ENCODE measurements around the gene YIPF6. TPM values are rescaled to one million over a fixed set of nuclear protein-coding genes. Genes with fewer than 3 reads are reported as not detected.
"Not testable (repeated sequence)": the region's sequence is repeated elsewhere in the genome, so short reads cannot be mapped to it uniquely, and the experiment has no call there.

Gene YIPF6
- total RNA-seq, 2 donors from 2014 or later = 16.3 to 30.6 TPM

- H3K36me3 Mint-ChIP-seq = peaks cover 13 to 20% of the 10 kb centered on the region in 2 donors
- not testable (repeated sequence) for H3K27ac Mint-ChIP-seq, ATAC-seq
Measured at GRCh38 chrX:68559905-68560304, 61.1 kb downstream of the YIPF6 start.

GRCh38 chrX:68568136-68568535 lies 69.3 kb downstream of the YIPF6 start:
- H3K9me3 Mint-ChIP-seq = peaks cover 0 to 8% of the 10 kb centered on the region in 2 donors
- no peak overlapping the region for H3K27ac Mint-ChIP-seq
- DNase-seq (ENCODE audit: low spot score in 2 of 2) = peak in 1 of 2 donors; percentile 5
- peaks cover 13 to 14% of the 10 kb centered on the region in 2 donors for H3K36me3 Mint-ChIP-seq
- ATAC-seq = peak; percentile 70

More at GRCh38 chrX:68559905-68560304, 61.1 kb downstream of the YIPF6 start:
- not testable (repeated sequence) for H3K9me3 Mint-ChIP-seq; DNase-seq (ENCODE audit: low spot score in 2 of 2)

DNA sequence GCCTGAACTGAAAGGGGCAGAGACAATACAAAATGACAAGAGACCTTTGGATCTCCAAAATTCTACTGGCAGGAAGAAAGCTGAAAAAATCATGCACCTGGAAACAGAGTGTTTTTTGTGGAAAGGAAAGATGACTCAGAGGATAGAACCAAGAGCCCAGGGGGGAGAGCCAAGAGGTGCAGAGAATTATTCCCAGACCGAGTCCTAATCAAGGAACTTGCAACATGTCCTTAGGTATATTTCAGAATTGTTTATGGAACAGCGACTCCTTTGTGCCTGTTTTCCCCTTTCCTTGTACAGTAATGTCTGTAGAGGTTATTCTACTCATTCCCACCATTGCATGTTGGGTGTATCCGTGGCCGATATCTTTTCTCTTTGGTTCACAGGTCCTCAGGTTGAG lies 71.7 kb downstream of the YIPF6 start:
- no peak for DNase-seq (ENCODE audit: low spot score in 2 of 2)
- no peak overlapping the region for H3K27ac Mint-ChIP-seq
- ATAC-seq = no peak
- H3K9me3 Mint-ChIP-seq = peaks cover 0 to 3% of the 10 kb centered on the region in 2 donors
- peaks cover 7% of the 10 kb centered on the region in 2 donors for H3K36me3 Mint-ChIP-seq

DNA sequence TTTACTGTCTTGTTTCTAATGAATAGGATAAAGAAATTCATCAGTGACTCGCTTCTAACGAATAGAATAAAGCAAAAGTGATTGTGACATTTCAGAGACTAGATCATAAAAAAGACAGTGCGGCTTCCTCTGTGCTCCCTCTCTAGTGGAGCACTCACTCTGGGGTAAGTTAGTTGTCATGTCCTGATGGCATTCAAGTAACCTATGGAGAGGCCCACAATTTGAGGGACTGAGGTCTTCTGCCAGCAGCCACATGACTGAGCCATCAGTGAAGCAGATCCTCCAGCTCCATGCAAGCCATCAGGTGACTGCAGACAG lies 72.4 kb downstream of the YIPF6 start:
- DNase-seq (ENCODE audit: low spot score in 2 of 2) = peak in 1 of 2 donors; percentile 6
- no peak overlapping the region for H3K27ac Mint-ChIP-seq
- peaks cover 0 to 3% of the 10 kb centered on the region in 2 donors for H3K9me3 Mint-ChIP-seq
- H3K36me3 Mint-ChIP-seq = peaks cover 7% of the 10 kb centered on the region in 2 donors
- no peak for ATAC-seq

DNA sequence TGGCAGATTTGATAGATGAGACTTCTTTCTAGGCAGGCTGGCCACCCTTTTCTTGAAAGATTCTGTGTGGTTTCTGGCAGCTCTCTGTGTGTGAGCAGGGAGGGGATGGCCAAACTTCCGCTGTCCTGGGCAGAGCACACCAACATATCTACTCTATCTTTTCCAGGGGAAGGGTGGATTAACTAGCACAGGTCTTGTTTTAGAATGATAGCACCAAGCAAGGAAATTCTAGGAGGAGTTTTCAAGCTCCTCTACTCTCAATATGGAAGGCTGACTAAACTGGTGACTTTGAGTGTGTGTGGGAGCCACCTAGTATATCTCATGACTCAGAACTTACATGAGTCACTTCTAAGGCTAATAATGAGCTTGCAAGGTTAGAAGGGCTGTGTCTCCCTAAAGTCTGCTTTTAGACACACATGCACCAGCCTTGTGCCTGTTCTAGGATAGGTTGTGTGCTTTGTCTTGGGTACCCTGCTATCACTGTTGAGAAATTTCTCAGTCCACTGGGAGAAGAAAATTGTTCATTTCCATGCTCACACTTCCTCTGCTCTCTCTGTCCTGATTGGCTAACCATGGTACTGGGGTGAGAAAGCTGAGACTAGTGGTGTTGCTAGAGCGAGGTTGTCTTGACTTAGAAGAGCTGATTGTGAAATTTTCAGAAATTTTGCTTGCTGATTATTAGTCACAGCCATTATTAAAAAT lies 72.9 kb downstream of the YIPF6 start:
- ATAC-seq (peak; percentile 84 to 86), DNase-seq (ENCODE audit: low spot score in 2 of 2) (no peak)
- peaks cover 4% of the 10 kb centered on the region in 2 donors for H3K36me3 Mint-ChIP-seq
- peaks cover 0 to 3% of the 10 kb centered on the region in 2 donors for H3K9me3 Mint-ChIP-seq
- no peak overlapping the region for H3K27ac Mint-ChIP-seq

DNA sequence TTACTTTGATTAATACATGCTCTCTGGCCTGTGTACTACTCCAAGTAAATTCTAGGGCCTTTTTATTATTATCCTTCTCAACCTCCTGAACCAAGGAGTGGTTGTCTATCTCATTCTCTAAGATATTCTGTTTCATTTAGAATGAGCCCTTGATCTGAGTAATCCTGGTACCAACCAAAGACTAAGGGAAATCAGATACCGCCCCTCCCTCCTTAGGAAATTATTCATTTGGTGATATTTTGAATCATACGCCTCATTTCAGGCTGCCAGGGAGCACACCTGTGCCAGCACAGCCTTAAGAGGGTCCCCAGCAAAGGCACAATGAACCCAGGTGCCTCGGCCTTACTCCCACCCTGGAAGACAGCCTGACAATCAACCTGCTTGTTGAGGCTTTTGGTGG lies 75.4 kb downstream of the YIPF6 start:
- DNase-seq (ENCODE audit: low spot score in 2 of 2) (no peak), ATAC-seq (peak; percentile 42 to 83)
- Mint-ChIP-seq H3K36me3 (no peaks in the 10 kb centered on the region), H3K9me3 (peaks cover 0 to 5% of the 10 kb centered on the region in 2 donors), H3K27ac (peak overlapping the region in 1 of 2 donors; percentile 36)

DNA sequence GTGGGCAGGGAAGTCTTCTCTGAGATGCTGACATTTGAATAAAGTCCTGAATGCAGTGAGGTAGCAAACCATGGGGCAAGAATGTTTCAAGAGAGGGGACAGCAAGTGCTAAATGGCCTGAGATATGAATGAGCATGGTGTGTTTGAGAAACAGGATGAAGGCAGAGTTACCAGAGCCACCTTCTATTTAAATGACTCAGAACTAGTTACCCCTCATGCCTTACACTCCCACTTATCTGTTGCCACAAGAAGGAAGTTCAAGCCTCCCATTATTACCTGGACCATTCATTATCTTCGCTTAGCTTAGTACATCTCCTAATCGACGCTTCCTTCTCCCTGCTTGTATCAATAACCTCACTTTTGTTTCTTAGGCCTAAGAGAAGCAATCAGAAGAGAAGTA lies 81.0 kb downstream of the YIPF6 start:
- no peaks in the 10 kb centered on the region for H3K36me3 Mint-ChIP-seq
- peaks cover 4 to 5% of the 10 kb centered on the region in 2 donors for H3K9me3 Mint-ChIP-seq
- ATAC-seq = no peak
- no peak for DNase-seq (ENCODE audit: low spot score in 2 of 2)
- H3K27ac Mint-ChIP-seq = no peak overlapping the region

GRCh38 chrX:68584221-68584620 lies 85.4 kb downstream of the YIPF6 start:
- DNase-seq (ENCODE audit: low spot score in 2 of 2) (no peak), ATAC-seq (no peak)
- peaks cover 0 to 11% of the 10 kb centered on the region in 2 donors for H3K9me3 Mint-ChIP-seq
- H3K36me3 Mint-ChIP-seq = peaks cover 0 to 15% of the 10 kb centered on the region in 2 donors
- H3K27ac Mint-ChIP-seq = no peak overlapping the region

Other genes with a start within 250 kb of the YIPF6 start
- gene OPHN1, start 65.6 kb upstream of the YIPF6 start, total RNA-seq = under 1 TPM in 1 of 2 donors, not detected in 1; 0.06 TPM
- under 1 TPM; 0.27 to 0.43 TPM for gene STARD8, start 148.6 kb downstream of the YIPF6 start, total RNA-seq

All from activated naive CD4-positive, alpha-beta T cell treated with anti-CD3 and anti-CD28 coated beads, Interleukin-2, amount 50 U/mL, for 72 hours (primary cell).